ENCODE measurements around the gene DTNBP1.

GRCh38 chr6:15515660-15516375, 147.0 kb downstream of the DTNBP1 start:
- peak; percentile 44 for TF ChIP-seq CTCF (conservative IDR thresholded peaks at IDR 0.05; ENCODE audit: low read depth, low read length)
- TF ChIP-seq EZH2 (IDR thresholded peaks at IDR 0.05; ENCODE audit: borderline replicate concordance, low read depth, low read length, poor library complexity, severe bottlenecking) = no peak

Data from A673 (cell line).